ENCODE measurements around the gene ATF2. TPM values are rescaled to one million over a fixed set of nuclear protein-coding genes. Genes with fewer than 3 reads are reported as not detected.

ATF2 gene
- total and polyA plus RNA-seq, 2 of the 8 experiments (the other 6 are each of a cell fraction or from before 2014, with no cell fraction given): 31.2 to 46.5 TPM

GRCh38 chr2:175181104-175181876 lies 13.3 kb upstream of the ATF2 start, which contains the start of gene ATP5MC3 (continued):
- peak; percentile 85 for TF ChIP-seq ASH2L (IDR thresholded peaks at IDR 0.05; ENCODE audit: low read length)
- no peak for TF ChIP-seq TAF7 (optimal IDR thresholded peaks at IDR 0.05; ENCODE audit: borderline replicate concordance, low read depth, low read length)
- no peak for TF ChIP-seq BACH1 (IDR thresholded peaks at IDR 0.05; ENCODE audit: low read length)
- TF ChIP-seq SAP30 (IDR thresholded peaks at IDR 0.05; ENCODE audit: insufficient read depth, insufficient replicate concordance, low read length): no peak
- no peak for TF ChIP-seq CHD7 (IDR thresholded peaks at IDR 0.05; ENCODE audit: insufficient replicate concordance, low read length)
- TF ChIP-seq SIN3A (conservative IDR thresholded peaks at IDR 0.05 in 1 of 2, IDR thresholded peaks at IDR 0.05 in 1 of 2; ENCODE audit: low read depth in 1 of 2, low read length in 2 of 2): peak in 1 of 2 experiments; percentile 70; a peak in 2 of 4 replicates
- no peak for TF ChIP-seq CBX5 (IDR thresholded peaks at IDR 0.05; ENCODE audit: low read depth, low read length)
- TF ChIP-seq TCF12 (IDR thresholded peaks at IDR 0.05; ENCODE audit: low read depth, low read length): peak; percentile 54; the same call in 1 of the 2 replicates
- TF ChIP-seq SIRT6 (IDR thresholded peaks at IDR 0.05; ENCODE audit: low read length): no peak
- no peak for TF ChIP-seq JUN (IDR thresholded peaks at IDR 0.05; ENCODE audit: low read depth, low read length)
- no peak for TF ChIP-seq SP4 (IDR thresholded peaks at IDR 0.05; ENCODE audit: low read length)
